Breast epithelium (tissue), 3 donors: ENCODE measurements around the gene POP7.
"Not testable (repeated sequence)": the region's sequence is repeated elsewhere in the genome, so short reads cannot be mapped to it uniquely, and the experiment has no call there.

Source experiments
- POLR2A ChIP-seq: fragments of 450-650 bp; IDR thresholded peaks from one replicate; pipeline ENCODE4 v1.6.1; 2016; ENCODE audit warnings: antibody characterized with exemption, mild to moderate bottlenecking, moderate library complexity
- POLR2AphosphoS5 ChIP-seq, 3 donors: sonication (generic); formaldehyde crosslinking; IDR thresholded peaks; one replicate each; pipeline ENCODE4 v1.6.1; 2017; ENCODE audit warnings: antibody characterized with exemption in 3 of 3
- TF ChIP-seq, protein P1 (sequence below), 3 donors: fragments of 450-650 bp; IDR thresholded peaks; one replicate each; pipeline ENCODE4 v1.5.1; 2016 to 2017; ENCODE audit warnings: antibody characterized with exemption in 3 of 3, mild to moderate bottlenecking in 3 of 3, moderate library complexity in 3 of 3

GRCh38 chr7:100724364-100724763 is 18.4 kb downstream of the POP7 start:
- TF ChIP-seq, protein P1, sequence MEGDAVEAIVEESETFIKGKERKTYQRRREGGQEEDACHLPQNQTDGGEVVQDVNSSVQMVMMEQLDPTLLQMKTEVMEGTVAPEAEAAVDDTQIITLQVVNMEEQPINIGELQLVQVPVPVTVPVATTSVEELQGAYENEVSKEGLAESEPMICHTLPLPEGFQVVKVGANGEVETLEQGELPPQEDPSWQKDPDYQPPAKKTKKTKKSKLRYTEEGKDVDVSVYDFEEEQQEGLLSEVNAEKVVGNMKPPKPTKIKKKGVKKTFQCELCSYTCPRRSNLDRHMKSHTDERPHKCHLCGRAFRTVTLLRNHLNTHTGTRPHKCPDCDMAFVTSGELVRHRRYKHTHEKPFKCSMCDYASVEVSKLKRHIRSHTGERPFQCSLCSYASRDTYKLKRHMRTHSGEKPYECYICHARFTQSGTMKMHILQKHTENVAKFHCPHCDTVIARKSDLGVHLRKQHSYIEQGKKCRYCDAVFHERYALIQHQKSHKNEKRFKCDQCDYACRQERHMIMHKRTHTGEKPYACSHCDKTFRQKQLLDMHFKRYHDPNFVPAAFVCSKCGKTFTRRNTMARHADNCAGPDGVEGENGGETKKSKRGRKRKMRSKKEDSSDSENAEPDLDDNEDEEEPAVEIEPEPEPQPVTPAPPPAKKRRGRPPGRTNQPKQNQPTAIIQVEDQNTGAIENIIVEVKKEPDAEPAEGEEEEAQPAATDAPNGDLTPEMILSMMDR (IDR thresholded peaks at IDR 0.05), result not testable (repeated sequence)
- TF ChIP-seq POLR2A; POLR2AphosphoS5 (IDR thresholded peaks at IDR 0.05): not testable (repeated sequence)
